Neural progenitor cell (in vitro differentiated cells): Measurements from ENCODE around the gene SLC10A2. TPM values are rescaled to one million over a fixed set of nuclear protein-coding genes. Genes with fewer than 3 reads are reported as not detected.

Experiments used
- DNase-seq: peaks from one replicate; pipeline ENCODE4 v3.0.0-alpha.2; 2016; ENCODE audit warnings: low spot score
- H2AFZ ChIP-seq: fragments of 200-600 bp; sonication (generic); replicated peaks from 2 replicates; pipeline ENCODE4 v1.6.1; 2016; ENCODE audit warnings: antibody characterized with exemption
- H3F3A ChIP-seq: fragments of 200-600 bp; sonication (generic); 2 replicates; pipeline ENCODE4 v1.6.1; 2016; ENCODE audit warnings: antibody characterized with exemption, low read depth
- H3K27ac ChIP-seq: fragments of 200-600 bp; sonication (generic); 2 replicates; pipeline ENCODE4 v1.5.1; 2016; ENCODE audit warnings: mild to moderate bottlenecking
- H3K27me3 ChIP-seq: fragments of 200-600 bp; sonication (generic); 2 replicates; pipeline ENCODE4 v1.6.1; 2016; ENCODE audit warnings: mild to moderate bottlenecking, moderate library complexity
- H3K36me3 ChIP-seq: fragments of 200-600 bp; sonication (generic); 2 replicates; pipeline ENCODE4 v1.5.1; 2016
- H3K4me1 ChIP-seq: fragments of 200-600 bp; sonication (generic); 2 replicates; pipeline ENCODE4 v1.6.1; 2016; ENCODE audit warnings: mixed run types
- H3K4me2 ChIP-seq: fragments of 200-600 bp; sonication (generic); 2 replicates; pipeline ENCODE4 v1.6.1; 2016
- H3K4me3 ChIP-seq: fragments of 200-600 bp; sonication (generic); 2 replicates; pipeline ENCODE4 v1.5.1; 2016
- H3K79me2 ChIP-seq: fragments of 200-600 bp; sonication (generic); 2 replicates; pipeline ENCODE4 v1.6.1; 2016; ENCODE audit warnings: low read depth
- H3K9ac ChIP-seq: fragments of 200-600 bp; sonication (generic); 2 replicates; pipeline ENCODE4 v1.6.1; 2016
- H3K9me3 ChIP-seq: fragments of 200-600 bp; sonication (generic); 2 replicates; pipeline ENCODE4 v1.5.1; 2016; ENCODE audit warnings: low read depth
- H4K20me1 ChIP-seq: fragments of 200-600 bp; sonication (generic); 2 replicates; pipeline ENCODE4 v1.6.1; 2016; ENCODE audit warnings: low read depth
- H3K27ac Mint-ChIP-seq: 3 replicates; pipeline ENCODE4 v1.8.0; 2021; ENCODE audit warnings: mixed read lengths
- H3K27me3 Mint-ChIP-seq: 2 replicates; pipeline ENCODE4 v1.8.0; 2022; ENCODE audit warnings: low read depth, mild to moderate bottlenecking, inconsistent platforms, moderate library complexity, mixed read lengths; ENCODE audit not compliant: insufficient read depth
- H3K36me3 Mint-ChIP-seq: 3 replicates; pipeline ENCODE4 v1.8.0; 2021; ENCODE audit warnings: mixed read lengths
- H3K4me1 Mint-ChIP-seq: 3 replicates; pipeline ENCODE4 v1.8.0; 2021; ENCODE audit warnings: mixed read lengths
- H3K4me3 Mint-ChIP-seq: 3 replicates; pipeline ENCODE4 v1.8.0; 2021; ENCODE audit warnings: mild to moderate bottlenecking, moderate library complexity, mixed read lengths
- H3K9me3 Mint-ChIP-seq: 3 replicates; pipeline ENCODE4 v1.8.0; 2020; ENCODE audit warnings: mixed read lengths
- EZH2 ChIP-seq: fragments of 200-600 bp; sonication (generic); IDR thresholded peaks from 2 replicates; pipeline ENCODE4 v1.6.1; 2017; ENCODE audit warnings: antibody characterized with exemption, mild to moderate bottlenecking, moderate library complexity
- EZH2phosphoT487 ChIP-seq: fragments of 200-600 bp; sonication (generic); IDR thresholded peaks from 2 replicates; pipeline ENCODE4 v1.6.1; 2017; ENCODE audit warnings: antibody characterized with exemption
- total RNA-seq: library from RNA; depleted of rRNA; stranded (reverse); fragments of >200 nt; gene quantifications from 2 replicates; pipeline ENCODE4 v1.2.3, GENCODE V29; 2015; ENCODE audit warnings: low replicate concordance
- TF ChIP-seq, protein P1 (sequence below): fragments of 200-600 bp; sonication (generic); IDR thresholded peaks from 2 replicates; pipeline ENCODE4 v1.5.1; 2017; ENCODE audit warnings: antibody characterized with exemption, mild to moderate bottlenecking

SLC10A2 gene
- total RNA-seq, 1 donor from 2014 or later, result not detected

DNA sequence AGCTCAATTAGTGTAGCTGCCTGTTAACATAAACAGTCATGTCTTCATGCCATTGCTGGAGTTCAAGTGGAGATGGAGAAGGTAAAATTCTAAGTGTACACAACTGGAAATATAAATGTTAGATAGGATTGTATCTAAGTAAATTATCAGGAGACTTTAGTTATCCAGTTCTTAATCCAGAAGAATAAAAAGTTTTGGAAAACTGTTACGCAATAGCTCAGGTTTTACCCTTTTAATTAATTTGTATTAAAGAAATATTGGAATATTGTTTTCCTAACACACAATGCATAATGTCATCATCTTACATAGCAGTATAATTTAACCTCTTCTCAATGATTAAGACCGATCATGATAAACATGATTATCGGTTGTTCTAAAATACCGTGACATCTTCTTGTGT is 2.8 kb downstream of the SLC10A2 start:
- H3K4me1 ChIP-seq, result peaks cover 24% of the 10 kb centered on the region
- H2AFZ ChIP-seq, result no peak overlapping the region
- H3K9ac ChIP-seq, result no peak overlapping the region
- Mint-ChIP-seq H3K36me3 (no peaks in the 10 kb centered on the region), H3K27ac (no peak overlapping the region), H3K9me3 (peaks cover 3% of the 10 kb centered on the region), H3K27me3 (peaks cover 10% of the 10 kb centered on the region), H3K4me3 (no peak overlapping the region), H3K4me1 (peaks cover 29% of the 10 kb centered on the region)
- H3K4me2 ChIP-seq, result no peak overlapping the region
- H3K27ac ChIP-seq, result no peak overlapping the region
- TF ChIP-seq EZH2, result no peak
- TF ChIP-seq, protein P1, sequence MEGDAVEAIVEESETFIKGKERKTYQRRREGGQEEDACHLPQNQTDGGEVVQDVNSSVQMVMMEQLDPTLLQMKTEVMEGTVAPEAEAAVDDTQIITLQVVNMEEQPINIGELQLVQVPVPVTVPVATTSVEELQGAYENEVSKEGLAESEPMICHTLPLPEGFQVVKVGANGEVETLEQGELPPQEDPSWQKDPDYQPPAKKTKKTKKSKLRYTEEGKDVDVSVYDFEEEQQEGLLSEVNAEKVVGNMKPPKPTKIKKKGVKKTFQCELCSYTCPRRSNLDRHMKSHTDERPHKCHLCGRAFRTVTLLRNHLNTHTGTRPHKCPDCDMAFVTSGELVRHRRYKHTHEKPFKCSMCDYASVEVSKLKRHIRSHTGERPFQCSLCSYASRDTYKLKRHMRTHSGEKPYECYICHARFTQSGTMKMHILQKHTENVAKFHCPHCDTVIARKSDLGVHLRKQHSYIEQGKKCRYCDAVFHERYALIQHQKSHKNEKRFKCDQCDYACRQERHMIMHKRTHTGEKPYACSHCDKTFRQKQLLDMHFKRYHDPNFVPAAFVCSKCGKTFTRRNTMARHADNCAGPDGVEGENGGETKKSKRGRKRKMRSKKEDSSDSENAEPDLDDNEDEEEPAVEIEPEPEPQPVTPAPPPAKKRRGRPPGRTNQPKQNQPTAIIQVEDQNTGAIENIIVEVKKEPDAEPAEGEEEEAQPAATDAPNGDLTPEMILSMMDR, result no peak
- TF ChIP-seq EZH2phosphoT487, result no peak
- H3K4me3 ChIP-seq, result no peak overlapping the region
- no peak for DNase-seq
- H3K9me3 ChIP-seq, result no peaks in the 10 kb centered on the region
- H4K20me1 ChIP-seq, result no peaks in the 10 kb centered on the region
- no peaks in the 10 kb centered on the region for H3K79me2 ChIP-seq
- H3K27me3 ChIP-seq, result no peaks in the 10 kb centered on the region
- no peaks in the 10 kb centered on the region for H3F3A ChIP-seq
- no peaks in the 10 kb centered on the region for H3K36me3 ChIP-seq

DNA sequence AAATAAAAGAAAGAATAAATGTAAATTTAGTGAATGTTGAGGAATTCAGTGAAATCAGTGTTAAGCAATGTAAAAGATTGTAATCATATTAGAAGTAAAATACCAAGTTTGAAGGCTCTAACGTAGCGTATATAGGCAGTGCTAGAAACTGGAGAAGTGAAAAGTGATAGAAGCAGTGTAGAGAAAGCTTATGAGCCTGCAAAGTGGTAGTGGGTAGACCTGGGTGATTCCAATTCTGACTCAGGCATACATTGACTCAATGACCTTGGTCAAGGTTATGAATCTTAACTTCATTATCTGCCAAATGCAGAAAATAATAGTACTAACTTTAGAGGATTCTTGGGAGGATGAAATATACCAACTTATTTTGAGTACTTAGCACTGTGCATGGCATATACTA is 4.1 kb downstream of the SLC10A2 start:
- Histone ChIP-seq H3K4me2 (no peak overlapping the region), H4K20me1 (no peaks in the 10 kb centered on the region), H3K27me3 (no peaks in the 10 kb centered on the region), H3K36me3 (no peaks in the 10 kb centered on the region), H3K9ac (no peak overlapping the region), H2AFZ (no peak overlapping the region), H3K79me2 (no peaks in the 10 kb centered on the region), H3K4me3 (no peak overlapping the region), H3F3A (no peaks in the 10 kb centered on the region), H3K9me3 (no peaks in the 10 kb centered on the region), H3K27ac (no peak overlapping the region), H3K4me1 (peaks cover 11% of the 10 kb centered on the region)
- DNase-seq, result no peak
- H3K27ac Mint-ChIP-seq, result no peak overlapping the region
- no peak overlapping the region for H3K4me3 Mint-ChIP-seq
- peaks cover 10% of the 10 kb centered on the region for H3K27me3 Mint-ChIP-seq
- H3K9me3 Mint-ChIP-seq, result peaks cover 4% of the 10 kb centered on the region
- peaks cover 16% of the 10 kb centered on the region for H3K4me1 Mint-ChIP-seq
- no peaks in the 10 kb centered on the region for H3K36me3 Mint-ChIP-seq
- TF ChIP-seq EZH2phosphoT487, result no peak
- TF ChIP-seq, protein P1, result no peak
- no peak for TF ChIP-seq EZH2

DNA sequence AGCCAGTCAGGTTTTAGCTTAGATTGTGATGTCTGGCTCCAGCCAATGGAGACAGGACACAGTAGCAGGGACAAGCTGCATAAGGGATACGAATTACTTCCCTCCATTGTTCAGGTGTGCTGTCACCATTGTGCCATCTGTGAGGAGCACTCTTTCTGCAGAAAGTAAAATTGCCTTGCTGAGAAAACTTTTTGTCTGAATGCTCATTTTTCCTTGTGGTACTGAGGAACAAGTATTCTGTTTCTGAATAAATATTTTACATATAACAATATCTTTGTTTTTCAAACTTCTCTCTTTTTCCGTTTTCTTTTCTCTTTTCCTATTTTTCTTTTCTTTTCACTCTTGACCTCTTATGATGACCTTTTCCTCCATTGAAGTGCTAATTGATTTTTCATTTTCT is 10.2 kb downstream of the SLC10A2 start:
- Mint-ChIP-seq H3K36me3 (no peaks in the 10 kb centered on the region), H3K27me3 (peaks cover 2% of the 10 kb centered on the region), H3K4me1 (no peaks in the 10 kb centered on the region), H3K27ac (no peak overlapping the region), H3K9me3 (peaks cover 16% of the 10 kb centered on the region), H3K4me3 (no peak overlapping the region)
- H3K79me2 ChIP-seq, result no peaks in the 10 kb centered on the region
- no peaks in the 10 kb centered on the region for H3K27me3 ChIP-seq
- no peak overlapping the region for H2AFZ ChIP-seq
- no peaks in the 10 kb centered on the region for H3K36me3 ChIP-seq
- DNase-seq, result no peak
- no peaks in the 10 kb centered on the region for H3K4me1 ChIP-seq
- H4K20me1 ChIP-seq, result no peaks in the 10 kb centered on the region
- H3K27ac ChIP-seq, result no peak overlapping the region
- no peaks in the 10 kb centered on the region for H3F3A ChIP-seq
- no peak overlapping the region for H3K4me3 ChIP-seq
- TF ChIP-seq, protein P1, result no peak
- TF ChIP-seq EZH2phosphoT487 (no peak), EZH2 (no peak)
- no peak overlapping the region for H3K9ac ChIP-seq
- no peaks in the 10 kb centered on the region for H3K9me3 ChIP-seq
- no peak overlapping the region for H3K4me2 ChIP-seq

DNA sequence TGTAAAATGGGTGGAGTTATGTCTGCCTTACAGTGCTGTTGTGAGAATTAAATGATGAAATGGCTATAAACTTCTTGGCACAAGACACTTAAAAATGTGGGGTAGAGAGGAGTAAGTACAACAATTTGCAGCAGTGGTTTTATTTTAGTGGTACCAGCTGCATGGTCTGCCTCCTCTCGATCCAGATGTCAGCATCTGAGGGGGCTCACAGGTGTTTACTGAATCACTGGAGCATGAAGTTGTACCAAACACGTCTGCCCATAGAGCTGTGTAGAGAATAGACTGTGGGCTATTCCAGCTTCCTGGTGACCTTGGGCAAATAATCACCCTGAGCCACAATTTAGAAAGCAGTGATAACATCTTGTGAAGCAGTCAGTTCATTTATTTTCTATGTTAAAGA is 11.1 kb downstream of the SLC10A2 start:
- no peak for DNase-seq
- H3F3A ChIP-seq, result no peaks in the 10 kb centered on the region

More for the DNA sequence above, 11.1 kb downstream of the SLC10A2 start:
- Mint-ChIP-seq H3K27me3 (peaks cover 2% of the 10 kb centered on the region), H3K4me3 (no peak overlapping the region), H3K4me1 (no peaks in the 10 kb centered on the region), H3K9me3 (peaks cover 16% of the 10 kb centered on the region), H3K36me3 (no peaks in the 10 kb centered on the region), H3K27ac (no peak overlapping the region)
- Histone ChIP-seq H3K4me3 (no peak overlapping the region), H3K27me3 (no peaks in the 10 kb centered on the region), H3K36me3 (no peaks in the 10 kb centered on the region), H3K27ac (no peak overlapping the region), H4K20me1 (no peaks in the 10 kb centered on the region), H3K79me2 (no peaks in the 10 kb centered on the region), H3K4me2 (no peak overlapping the region), H3K9ac (no peak overlapping the region), H3K4me1 (no peaks in the 10 kb centered on the region), H3K9me3 (no peaks in the 10 kb centered on the region), H2AFZ (no peak overlapping the region)
- TF ChIP-seq, protein P1, result no peak
- no peak for TF ChIP-seq EZH2
- TF ChIP-seq EZH2phosphoT487, result no peak
